Epithelial cell of prostate (primary cell): ENCODE data around the gene SNAP23.

ENCODE experiments used
- DNase-seq: peaks from one replicate; pipeline ENCODE4 v3.0.0-alpha.2; 2011; ENCODE audit warnings: low read depth, low spot score
- H3K27ac ChIP-seq: fragments of 450-650 bp; 2 replicates; pipeline ENCODE4 v1.5.1; 2017; ENCODE audit warnings: mild to moderate bottlenecking

SNAP23 gene

DNA sequence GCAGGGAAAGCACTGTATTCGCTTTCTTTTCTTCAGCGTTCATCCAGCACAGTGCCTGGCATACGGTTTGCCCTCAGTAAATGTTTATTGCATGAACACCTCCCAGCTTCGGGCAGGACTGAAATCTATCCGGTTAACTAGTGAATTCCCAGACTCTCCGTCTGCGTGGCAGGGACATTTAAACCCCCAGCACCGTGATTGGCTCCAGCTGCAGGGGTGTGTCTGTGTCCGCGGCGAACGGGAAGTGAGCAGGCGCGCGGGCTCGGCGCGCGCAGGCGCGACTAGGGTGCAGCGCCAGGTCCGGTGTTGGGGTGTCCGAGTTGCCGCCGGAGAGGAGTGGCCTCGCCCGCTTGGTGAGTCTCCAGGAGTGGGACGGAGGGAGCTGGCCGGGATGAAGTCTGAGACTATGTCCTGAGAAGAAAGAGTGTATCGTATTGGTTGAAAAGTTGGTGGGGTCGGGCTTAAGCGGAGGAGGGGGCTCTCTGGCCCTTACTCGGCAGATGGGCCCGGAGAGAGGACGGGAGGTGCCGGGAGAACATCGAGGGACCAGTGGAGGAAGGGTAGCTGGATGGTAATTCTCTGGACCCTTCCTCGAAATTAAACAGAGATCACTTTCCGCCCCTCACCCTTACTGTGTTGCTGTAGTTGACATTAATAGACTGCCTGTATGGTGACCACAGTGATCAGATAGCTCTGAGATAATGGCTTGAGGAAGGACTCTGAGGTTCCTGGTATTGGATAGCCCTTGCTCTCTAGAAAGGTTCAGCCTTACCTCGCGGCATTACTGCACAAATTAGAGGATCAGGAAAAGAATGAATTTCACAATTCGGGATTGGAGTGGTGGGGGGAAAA lies at the start of gene SNAP23:
Gene SNAP23, plus strand, starts transcription at position 274 of the 852 bp plus-strand sequence. CDS start 16,213 bp downstream, outside the sequence.
- peak within 1 kb of the TSS; percentile 97 for H3K27ac ChIP-seq
- peak; percentile 76 for DNase-seq

- H3K27ac ChIP-seq: no peak overlapping the region
- no peak for DNase-seq
Observed at GRCh38 chr15:42447599-42447998, 47.8 kb upstream of the SNAP23 start.

DNA sequence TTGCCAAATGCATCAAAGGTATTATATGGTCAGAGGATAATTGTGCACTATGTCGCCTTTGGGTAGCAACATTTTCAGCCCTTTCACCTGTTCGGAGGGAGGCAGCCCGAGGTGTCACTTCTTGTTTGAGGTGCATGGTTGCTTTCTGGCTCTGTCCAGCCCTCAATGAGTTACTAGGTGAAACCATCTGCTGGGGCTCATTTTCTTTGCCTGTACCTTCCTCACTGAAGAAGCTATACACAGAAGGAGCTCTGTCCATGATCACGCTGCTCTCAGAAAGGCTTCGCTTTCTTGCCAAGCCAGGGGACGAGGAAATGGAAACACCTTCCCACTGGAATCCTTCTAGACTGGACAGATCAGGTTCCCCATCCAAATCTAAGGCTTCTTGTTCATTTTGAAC lies 47.2 kb upstream of the SNAP23 start:
- no peak overlapping the region for H3K27ac ChIP-seq
- DNase-seq: no peak

GRCh38 chr15:42449770-42450424 lies 45.5 kb upstream of the SNAP23 start:
- no peak overlapping the region for H3K27ac ChIP-seq
- DNase-seq: no peak

- H3K27ac ChIP-seq: no peak overlapping the region
- DNase-seq: no peak
Observed at GRCh38 chr15:42450425-42450790, 45.0 kb upstream of the SNAP23 start.

DNA sequence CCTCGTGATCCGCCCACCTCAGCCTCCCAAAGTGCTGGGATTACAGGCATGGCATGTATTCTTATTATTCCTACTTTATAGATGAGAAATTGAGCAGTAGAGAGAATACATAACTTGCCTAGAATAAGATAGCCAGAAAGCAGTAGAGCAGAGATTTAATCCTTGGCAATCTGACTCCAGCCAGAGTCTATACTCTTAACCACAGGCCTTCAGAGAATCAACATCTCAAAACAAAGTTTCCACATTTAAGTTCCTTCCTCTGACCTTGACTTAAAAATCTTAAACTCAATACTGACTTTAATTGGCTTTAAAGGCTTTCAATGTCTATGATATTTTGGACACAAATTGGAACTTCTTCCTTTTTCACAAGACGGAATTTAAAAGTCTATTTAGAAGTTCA lies 41.6 kb upstream of the SNAP23 start:
- DNase-seq: no peak

GRCh38 chr15:42456531-42456930 lies 38.9 kb upstream of the SNAP23 start:
- no peak for DNase-seq
- no peak overlapping the region for H3K27ac ChIP-seq

More for the DNA sequence above, 41.6 kb upstream of the SNAP23 start:
- H3K27ac ChIP-seq: no peak overlapping the region

- DNase-seq: no peak
- no peak overlapping the region for H3K27ac ChIP-seq
Observed at GRCh38 chr15:42456971-42457370, 38.5 kb upstream of the SNAP23 start.

DNA sequence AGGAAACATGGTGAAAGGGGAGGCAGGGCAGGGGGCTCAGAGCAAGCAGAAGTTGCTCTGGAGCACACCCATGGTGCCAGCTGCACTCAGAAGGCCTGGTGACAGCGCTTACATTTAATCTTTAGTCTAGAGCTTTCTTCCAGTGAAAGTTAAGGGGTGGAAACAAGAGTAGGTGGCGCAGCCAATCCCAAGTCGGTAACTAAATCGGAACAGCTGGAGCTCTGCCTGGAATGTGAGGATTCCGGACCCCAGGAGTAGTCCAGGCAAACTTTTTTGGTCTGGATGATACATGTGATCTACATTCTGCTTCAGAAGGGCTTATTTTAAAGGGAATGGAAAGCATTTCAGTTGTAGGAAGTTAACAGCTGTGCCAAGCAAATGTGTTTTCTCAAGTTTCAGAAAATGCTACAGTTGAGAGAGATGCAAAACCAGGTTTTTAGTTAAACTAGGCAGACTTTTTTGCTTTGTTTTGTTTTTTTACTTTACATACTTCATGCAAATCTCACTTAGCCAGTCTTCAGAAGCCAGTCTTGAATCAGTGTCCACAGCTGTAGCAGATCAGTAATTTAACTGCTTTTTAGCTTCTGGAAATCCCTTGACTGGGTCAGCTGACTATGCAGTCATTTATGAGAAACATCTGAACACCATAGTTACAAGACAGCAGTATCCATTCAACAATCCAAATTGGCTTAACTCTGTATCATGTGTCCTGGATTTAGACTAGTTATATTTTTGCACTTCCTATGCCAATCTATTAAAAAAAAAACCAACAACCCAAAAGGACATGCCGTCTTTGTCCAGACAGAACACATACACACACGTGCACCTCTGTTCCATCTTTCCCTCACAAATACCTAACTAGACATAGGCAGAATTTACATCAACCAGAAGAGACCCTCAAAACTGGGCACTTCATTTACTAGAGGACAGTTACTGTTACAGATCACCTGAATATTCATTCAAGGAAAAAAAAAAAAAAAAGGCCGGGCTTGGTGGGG lies 37.7 kb upstream of the SNAP23 start:
- no peak overlapping the region for H3K27ac ChIP-seq
- no peak for DNase-seq

DNA sequence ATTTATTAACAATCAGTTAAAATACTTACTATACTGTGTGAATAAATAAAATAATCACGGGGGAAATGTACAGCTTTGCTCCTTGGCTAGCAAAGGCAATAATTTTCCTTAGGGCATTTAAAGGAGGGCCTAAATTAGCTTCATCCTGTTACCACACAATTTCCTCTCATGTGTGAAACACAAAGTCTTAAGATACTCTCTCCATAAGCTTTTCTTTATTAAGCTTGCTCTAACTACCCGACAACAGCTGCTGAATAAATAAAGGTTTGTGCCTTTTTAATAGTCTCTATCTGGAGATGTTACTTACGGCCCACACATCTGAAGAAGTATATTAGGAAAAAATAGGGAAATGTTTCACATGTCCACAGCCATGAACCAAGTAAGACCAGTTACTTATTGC lies 34.2 kb upstream of the SNAP23 start:
- no peak for DNase-seq

DNA sequence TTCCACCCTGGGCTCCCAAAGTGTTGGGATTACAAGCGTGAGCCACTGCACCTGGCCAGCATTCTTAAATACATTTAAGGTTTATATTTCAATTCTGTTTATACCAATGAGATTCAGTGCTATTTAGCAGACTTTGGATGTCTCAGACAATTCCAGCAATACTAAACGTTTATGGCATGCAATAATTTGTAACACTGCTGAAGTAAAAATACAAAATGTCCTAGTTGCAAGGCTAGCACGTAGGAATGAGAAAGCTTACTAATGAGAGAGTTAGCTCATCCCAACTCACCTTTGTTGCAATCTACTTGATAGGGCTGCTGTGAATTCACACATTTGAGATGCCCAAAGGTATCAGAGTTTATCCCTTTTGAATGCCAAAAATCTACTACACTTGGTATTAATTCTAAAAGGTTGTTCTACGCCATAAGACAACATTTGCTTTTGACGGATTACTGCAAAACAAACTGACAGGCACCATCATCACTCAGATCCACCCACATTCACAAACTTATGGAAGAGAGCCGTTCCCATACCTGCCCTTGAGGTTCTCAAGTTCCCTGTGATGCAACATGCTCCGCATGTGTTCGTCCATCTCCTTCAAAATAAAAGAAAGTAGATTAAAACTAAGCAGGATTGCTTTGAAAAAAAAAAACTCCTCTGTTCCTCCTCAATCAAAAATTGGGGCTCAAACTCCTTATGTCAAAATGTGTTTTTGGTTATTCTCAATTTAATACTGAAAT lies 29.7 kb upstream of the SNAP23 start:
- H3K27ac ChIP-seq: no peak overlapping the region
- DNase-seq: no peak

More for the DNA sequence above, 34.2 kb upstream of the SNAP23 start:
- H3K27ac ChIP-seq: no peak overlapping the region

GRCh38 chr15:42471002-42471401 lies 24.4 kb upstream of the SNAP23 start:
- no peak overlapping the region for H3K27ac ChIP-seq

DNA sequence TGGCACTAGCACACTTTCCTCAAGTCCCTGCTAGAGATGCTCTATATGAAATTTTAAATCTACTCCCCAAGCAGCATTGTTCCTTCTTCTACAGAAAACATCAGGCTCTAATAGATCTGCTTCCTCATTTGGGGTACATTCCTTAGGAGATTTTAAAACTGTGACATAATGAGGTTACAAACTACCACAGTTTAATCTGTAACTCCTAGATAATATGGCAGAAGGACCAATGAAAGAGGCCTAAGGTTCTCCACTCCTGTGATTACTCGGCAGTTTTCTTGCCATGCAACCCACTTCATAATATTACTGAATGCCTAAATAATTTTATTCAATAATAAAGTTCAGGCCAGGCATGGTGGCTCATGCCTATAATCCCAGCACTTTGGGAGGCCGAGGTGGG lies 20.6 kb upstream of the SNAP23 start:
- no peak overlapping the region for H3K27ac ChIP-seq
- DNase-seq: no peak

More at GRCh38 chr15:42471002-42471401, 24.4 kb upstream of the SNAP23 start:
- DNase-seq: no peak

- H3K27ac ChIP-seq: no peak overlapping the region
- no peak for DNase-seq
Observed at GRCh38 chr15:42482701-42483100, 12.7 kb upstream of the SNAP23 start.

DNA sequence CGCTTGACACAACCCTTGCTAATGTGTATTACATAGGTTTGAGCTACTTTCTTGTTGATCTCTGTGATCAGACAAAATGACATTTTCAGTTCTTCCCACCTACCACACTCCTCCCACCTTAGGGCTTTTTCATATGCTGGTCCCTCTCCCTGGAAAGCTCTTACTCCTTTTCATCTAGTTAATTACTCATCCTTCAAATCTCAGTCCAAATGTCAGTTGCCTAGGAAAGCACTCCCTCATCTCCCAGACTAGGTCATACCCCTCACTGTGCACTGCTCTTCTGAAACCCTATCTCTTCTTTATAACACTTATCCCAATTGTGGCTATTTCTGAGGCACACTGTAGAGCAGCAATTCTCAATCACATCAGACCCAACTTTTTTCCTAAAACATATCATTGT lies 11.8 kb upstream of the SNAP23 start:
- no peak overlapping the region for H3K27ac ChIP-seq
- no peak for DNase-seq

GRCh38 chr15:42490291-42490670 lies 5.2 kb upstream of the SNAP23 start:
- peak overlapping the region; percentile 84 for H3K27ac ChIP-seq
- no peak for DNase-seq

DNA sequence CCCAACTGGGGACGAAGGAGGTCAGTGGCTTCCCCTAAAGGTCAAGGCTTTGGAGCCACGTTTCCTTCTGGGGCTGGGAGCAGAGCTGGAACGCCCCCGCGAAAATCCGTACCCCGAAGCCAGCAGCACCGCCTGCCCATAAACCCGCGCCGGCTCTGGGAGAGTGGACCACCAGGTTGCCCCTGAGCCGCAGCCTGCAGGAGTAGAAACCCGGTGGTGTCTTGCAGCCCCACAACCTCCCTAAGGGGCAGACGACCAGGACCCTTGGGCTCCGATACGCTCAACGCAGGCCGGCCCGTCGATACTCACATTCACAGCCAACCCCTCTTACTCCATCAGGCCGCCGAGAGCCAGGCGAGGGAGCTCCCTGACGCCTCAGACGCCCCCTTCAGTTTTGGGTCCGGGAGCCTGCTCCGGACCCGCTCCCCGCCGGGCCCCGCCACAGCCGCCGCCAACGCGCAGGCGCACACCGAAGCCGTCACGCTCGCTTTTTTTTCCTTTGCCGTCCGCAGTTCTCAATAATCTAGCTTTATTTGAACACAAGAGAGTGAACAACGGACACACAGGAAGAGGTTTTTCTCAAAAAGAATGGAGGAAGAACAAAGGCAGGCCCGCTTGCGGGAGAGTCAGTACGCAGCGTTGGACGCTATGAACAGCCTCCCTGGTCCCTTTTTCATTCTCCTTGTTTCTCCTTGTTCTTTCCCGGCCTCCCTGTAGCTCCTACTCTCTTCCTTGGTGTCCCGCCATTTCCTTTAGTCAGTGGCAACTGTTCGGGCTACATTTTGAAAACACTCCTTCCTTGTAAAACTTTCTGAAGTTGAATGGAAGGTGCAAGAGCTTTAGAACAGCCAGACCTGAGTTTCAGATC lies 4.5 kb upstream of the SNAP23 start, which contains the start of gene ZNF106:
Gene ZNF106, minus strand, starts transcription at position 471 of the 868 bp plus-strand sequence. CDS start 18,852 bp downstream, outside the sequence.
- DNase-seq: no peak
- H3K27ac ChIP-seq: peak within 1 kb of the TSS; percentile 84

DNA sequence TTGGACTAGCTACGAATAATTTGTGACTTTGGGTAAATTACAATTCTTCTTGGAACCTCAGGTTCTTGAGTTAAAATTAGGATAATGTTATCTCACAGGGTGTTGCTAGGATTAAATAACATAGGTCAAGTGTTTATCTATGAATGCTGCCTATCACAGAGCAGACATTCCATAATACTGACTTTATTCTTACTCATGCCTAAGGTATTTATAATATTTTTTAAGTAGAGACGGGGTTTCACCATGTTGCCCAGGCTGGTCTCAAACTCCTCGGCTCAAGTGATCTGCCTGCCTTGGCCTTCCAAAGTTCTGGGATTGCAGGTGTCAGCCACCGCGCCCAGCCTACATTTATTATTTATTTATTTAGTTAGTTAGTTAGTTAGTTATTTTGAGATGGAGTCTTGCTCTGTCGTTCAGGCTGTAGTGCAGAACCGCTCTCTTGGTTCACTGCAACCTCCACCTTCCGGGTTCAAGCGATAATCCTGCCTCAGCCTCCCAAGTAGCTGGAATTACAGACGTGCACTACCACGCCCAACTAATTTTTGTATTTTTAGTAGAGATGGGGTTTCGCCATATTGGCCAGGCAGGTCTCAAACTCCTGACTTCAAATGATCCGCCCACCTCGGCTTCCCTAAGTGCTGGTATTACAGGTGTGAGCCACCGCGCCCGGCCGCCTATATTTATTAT lies 3.8 kb upstream of the SNAP23 start:
- no peak for DNase-seq
- H3K27ac ChIP-seq: peak overlapping the region; percentile 84
